ENCODE measurements around the gene MSH5. TPM values are rescaled to one million over a fixed set of nuclear protein-coding genes. Genes with fewer than 3 reads are reported as not detected.
A peak's percentile ranks its signal among the peaks of the same experiment; 100 is the strongest.

Gene MSH5
- total RNA-seq, 1 experiment from 2014 or later, result 43.1 TPM

- no peak for TF ChIP-seq PRDM15 (CRISPR knock-in tag; IDR thresholded peaks at IDR 0.05)
- no peak for TF ChIP-seq GRHL2 (CRISPR knock-in tag; IDR thresholded peaks at IDR 0.05; ENCODE audit: insufficient replicate concordance, severe bottlenecking)
- TF ChIP-seq HMGXB4 (CRISPR knock-in tag; IDR thresholded peaks at IDR 0.05), result peak; percentile 95
- TF ChIP-seq E2F5 (CRISPR knock-in tag; IDR thresholded peaks at IDR 0.05), result no peak
- peak; percentile 77 for TF ChIP-seq EMX1 (CRISPR knock-in tag; IDR thresholded peaks at IDR 0.05)
- no peak for TF ChIP-seq ZNF425 (CRISPR knock-in tag; conservative IDR thresholded peaks at IDR 0.05)
- no peak for TF ChIP-seq RELA (CRISPR knock-in tag; IDR thresholded peaks at IDR 0.05; ENCODE audit: borderline replicate concordance)
- no peak for TF ChIP-seq NFE2L1 (CRISPR knock-in tag; IDR thresholded peaks at IDR 0.05)
- TF ChIP-seq NFYB (CRISPR knock-in tag; conservative IDR thresholded peaks at IDR 0.05; ENCODE audit: low read depth), result no peak
- TF ChIP-seq E2F4 (CRISPR knock-in tag; IDR thresholded peaks at IDR 0.05; ENCODE audit: borderline replicate concordance, low read depth), result no peak
- TF ChIP-seq ZSCAN18 (CRISPR knock-in tag; IDR thresholded peaks at IDR 0.05), result no peak
- TF ChIP-seq NR1H2 (CRISPR knock-in tag; IDR thresholded peaks at IDR 0.05), result no peak
- peak; percentile 84; the same call in 1 of the 2 replicates for TF ChIP-seq ZNF416 (CRISPR knock-in tag; IDR thresholded peaks at IDR 0.05)
- peak; percentile 73; the same call in 1 of the 2 replicates for TF ChIP-seq FOXK1 (CRISPR knock-in tag; IDR thresholded peaks at IDR 0.05)
- no peak for TF ChIP-seq HMGA2 (CRISPR knock-in tag; IDR thresholded peaks at IDR 0.05)
- TF ChIP-seq ZNF532 (CRISPR knock-in tag; IDR thresholded peaks at IDR 0.05; ENCODE audit: borderline replicate concordance), result no peak
- TF ChIP-seq ESRRA (CRISPR knock-in tag; IDR thresholded peaks at IDR 0.05; ENCODE audit: borderline replicate concordance), result no peak
- no peak for TF ChIP-seq ATF2 (CRISPR knock-in tag; IDR thresholded peaks at IDR 0.05; ENCODE audit: borderline replicate concordance, low read depth)
Observed at GRCh38 chr6:31795616-31796298, 56.0 kb downstream of the MSH5 start, which contains the start of gene VARS1 (continued).

All from WTC11 (cell line).